Spleen (tissue), 11 donors: ENCODE data around the gene TMEM120B. TPM values are rescaled to one million over a fixed set of nuclear protein-coding genes. Genes with fewer than 3 reads are reported as not detected.

Source experiments
- DNase-seq: peaks from one replicate; pipeline ENCODE4 v3.0.0-alpha.2; 2020
- H3K27ac ChIP-seq, 8 donors: fragments of 200-600 bp; sonication (generic) in 7 of 8; 1 replicate in 4 of 8; 2 replicates in 4 of 8; pipeline versions ENCODE4 v1.5.0 to v1.8.0; 2016 to 2021; ENCODE audit warnings: inconsistent platforms in 4 of 8, mild to moderate bottlenecking in 4 of 8, moderate library complexity in 1 of 8
- H3K27me3 ChIP-seq, 7 donors: fragments of 200-600 bp; sonication (generic) in 6 of 7; replicated peaks in 1 of 7; 1 replicate in 4 of 7; 2 replicates in 3 of 7; pipeline versions ENCODE4 v1.5.0 to v1.8.0; 2016 to 2021; ENCODE audit warnings: inconsistent platforms in 3 of 7, mild to moderate bottlenecking in 1 of 7
- H3K36me3 ChIP-seq, 6 donors: fragments of 200-600 bp; sonication (generic) in 5 of 6; 1 replicate in 4 of 6; 2 replicates in 2 of 6; pipeline versions ENCODE4 v1.5.0 to v1.8.0; 2016 to 2021; ENCODE audit warnings: inconsistent platforms in 2 of 6
- H3K4me1 ChIP-seq, 6 donors: fragments of 200-600 bp; sonication (generic) in 5 of 6; 1 replicate in 3 of 6; 2 replicates in 3 of 6; pipeline versions ENCODE4 v1.5.0 to v1.8.0; 2016 to 2021; ENCODE audit warnings: inconsistent platforms in 3 of 6
- H3K4me3 ChIP-seq, 8 donors: fragments of 200-600 bp; sonication (generic) in 7 of 8; 1 replicate in 4 of 8; 2 replicates in 4 of 8; pipeline versions ENCODE4 v1.5.0 to v1.8.0; 2016 to 2021; ENCODE audit warnings: inconsistent platforms in 4 of 8, mild to moderate bottlenecking in 4 of 8, moderate library complexity in 2 of 8
- H3K9me3 ChIP-seq, 8 donors: fragments of 200-600 bp; sonication (generic) in 7 of 8; 1 replicate in 4 of 8; 2 replicates in 4 of 8; pipeline versions ENCODE4 v1.5.0 to v1.8.0; 2016 to 2021; ENCODE audit warnings: inconsistent platforms in 4 of 8
- POLR2A ChIP-seq, 3 donors: fragments of 450-650 bp; IDR thresholded peaks; one replicate each; pipeline ENCODE4 v1.5.1; 2017; ENCODE audit warnings: antibody characterized with exemption in 3 of 3, mild to moderate bottlenecking in 1 of 3
- POLR2AphosphoS5 ChIP-seq, 3 donors: sonication (generic); formaldehyde crosslinking; IDR thresholded peaks; one replicate each; pipeline ENCODE4 v1.5.1; 2017; ENCODE audit warnings: antibody characterized with exemption in 3 of 3
- whole genome bisulfite sequencing, 5 donors: extraction: QIAGEN DNeasy Blood & Tissue Kit in 3 of 5; methylation state at CpG; one replicate each; pipeline versions ENCODE4 v1.1.5 to v1.1.7; 2013 to 2018; 5-methylcytosine and 5-hydroxymethylcytosine counted together
- intact Hi-C: fragments of 100-400 bp; cut with DNase I; formaldehyde crosslinking; loops from one replicate; pipeline ENCODE4 v1.15.0; 2023; ENCODE audit warnings: low total_unique reads
- polyA plus RNA-seq, 3 donors: library from polyadenylated mRNA; stranded (reverse); fragments of 200-250 nt; gene quantifications; one replicate each; pipeline ENCODE4 v1.2.1, GENCODE V29; 2013
- total RNA-seq, 7 donors: library from RNA; depleted of rRNA in 3 of 7; stranded (reverse); fragments of >200 nt in 3 of 7; fragmentation: NEBNext Ultra II Directional in 4 of 7; extraction: Animal tissue kit (Norgen Biotek cat#: 25700) in 4 of 7; gene quantifications; one replicate each; pipeline versions ENCODE4 v1.1.0 to v1.2.1, GENCODE V29; 2016 to 2021
- TF ChIP-seq, protein P1 (sequence below), 11 experiments: fragments of 200-600 bp in 7 of 11; fragments of 450-650 bp in 4 of 11; sonication (generic) in 4 of 11; IDR thresholded peaks in 8 of 11; conservative IDR thresholded peaks in 3 of 11; 1 replicate in 7 of 11; 2 replicates in 4 of 11; pipeline versions ENCODE4 v1.4.0 to v1.8.0; 2016 to 2021; ENCODE audit warnings: antibody characterized with exemption in 11 of 11, inconsistent platforms in 4 of 11, mild to moderate bottlenecking in 1 of 11
- donor health status: healthy with polysubstance abuse.
- donor health status: DM: no; HTN: no; CAD: no; lungs with moderate emphysema.
- donor health status: DM: no; HTN: no; CAD: no.
- donor health status: Bipolar disorder and iron deficiency.
- donor health status: healthy.
- donor health status: DM: no; HTN: no; CAD: no.
- donor health status: DM: yes; HTN: yes; CAD: no.

The TMEM120B gene
- total and polyA plus RNA-seq, 10 donors: 2.9 to 8.9 (median 5.8) TPM

DNA sequence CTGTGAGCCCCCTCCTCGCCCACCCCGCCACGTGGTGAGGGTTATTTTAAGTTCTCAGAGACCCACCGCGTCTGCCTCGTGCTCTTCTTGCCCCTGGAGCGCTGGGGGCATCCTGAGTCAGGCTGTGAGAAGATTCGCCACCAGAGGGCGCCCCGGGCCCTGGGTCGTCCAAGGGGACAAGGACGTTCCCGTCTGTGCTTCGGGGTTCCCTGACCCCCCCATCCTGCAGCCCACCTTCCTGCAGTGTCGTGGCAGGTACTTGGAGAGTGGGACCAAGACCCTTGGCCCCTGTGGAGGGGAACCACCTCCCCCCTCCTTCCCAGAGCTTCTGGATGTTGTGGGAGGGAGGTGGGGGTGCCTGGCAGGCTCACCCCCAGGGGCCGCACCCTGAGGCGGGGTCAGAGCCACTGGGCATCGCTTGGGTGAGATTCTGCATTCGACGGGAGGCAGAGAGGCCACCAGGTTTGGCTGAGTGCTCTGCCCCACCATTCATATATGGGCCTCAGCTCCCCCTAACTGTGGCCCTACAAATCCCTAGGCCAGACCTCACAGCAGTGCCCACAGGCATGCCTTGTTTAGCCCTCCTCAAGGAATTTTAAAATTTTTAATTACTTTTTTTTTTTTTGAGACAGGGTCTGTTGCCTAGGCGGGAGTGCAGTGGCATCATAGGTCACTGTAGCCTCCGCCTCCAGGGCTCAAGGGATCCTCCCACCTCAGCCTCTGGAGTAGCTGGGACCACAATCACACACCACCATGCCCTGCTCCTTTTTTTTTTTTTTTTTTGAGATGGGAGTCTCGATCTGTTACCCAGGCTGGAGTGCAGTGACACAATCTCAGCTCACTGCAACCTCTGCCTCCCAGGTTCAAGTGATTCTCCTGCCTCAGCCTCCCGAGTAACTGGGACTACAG, 63.9 kb downstream of the TMEM120B start:
- Histone ChIP-seq H3K4me3 (peak overlapping the region in 1 of 8 donors; percentile 27), H3K27ac (peak overlapping the region in 7 of 8 donors; percentile 25 to 71 (median 46)), H3K27me3 (no peaks in the 10 kb centered on the region), H3K4me1 (peaks cover 11 to 63% (median 39%) of the 10 kb centered on the region in 6 donors), H3K36me3 (peaks cover 2 to 40% (median 30%) of the 10 kb centered on the region in 6 donors), H3K9me3 (no peaks in the 10 kb centered on the region)
- 20 to 55% (median 24%) methylated on average over 8 to 24 of the region's 24 CpGs for WGBS, 5 donors
- TF ChIP-seq, protein P1, sequence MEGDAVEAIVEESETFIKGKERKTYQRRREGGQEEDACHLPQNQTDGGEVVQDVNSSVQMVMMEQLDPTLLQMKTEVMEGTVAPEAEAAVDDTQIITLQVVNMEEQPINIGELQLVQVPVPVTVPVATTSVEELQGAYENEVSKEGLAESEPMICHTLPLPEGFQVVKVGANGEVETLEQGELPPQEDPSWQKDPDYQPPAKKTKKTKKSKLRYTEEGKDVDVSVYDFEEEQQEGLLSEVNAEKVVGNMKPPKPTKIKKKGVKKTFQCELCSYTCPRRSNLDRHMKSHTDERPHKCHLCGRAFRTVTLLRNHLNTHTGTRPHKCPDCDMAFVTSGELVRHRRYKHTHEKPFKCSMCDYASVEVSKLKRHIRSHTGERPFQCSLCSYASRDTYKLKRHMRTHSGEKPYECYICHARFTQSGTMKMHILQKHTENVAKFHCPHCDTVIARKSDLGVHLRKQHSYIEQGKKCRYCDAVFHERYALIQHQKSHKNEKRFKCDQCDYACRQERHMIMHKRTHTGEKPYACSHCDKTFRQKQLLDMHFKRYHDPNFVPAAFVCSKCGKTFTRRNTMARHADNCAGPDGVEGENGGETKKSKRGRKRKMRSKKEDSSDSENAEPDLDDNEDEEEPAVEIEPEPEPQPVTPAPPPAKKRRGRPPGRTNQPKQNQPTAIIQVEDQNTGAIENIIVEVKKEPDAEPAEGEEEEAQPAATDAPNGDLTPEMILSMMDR (IDR thresholded peaks at IDR 0.05 in 8 of 11, conservative IDR thresholded peaks at IDR 0.05 in 3 of 11): peak; percentile 80 to 95 (median 93)
- TF ChIP-seq POLR2A (IDR thresholded peaks at IDR 0.05) (no peak), POLR2AphosphoS5 (IDR thresholded peaks at IDR 0.05) (peak; percentile 77 to 83 (median 81))
- intact Hi-C loops: no loop called here
- DNase-seq: peak; percentile 98

GRCh38 chr12:121778567-121779421, 66.2 kb downstream of the TMEM120B start:
- peak overlapping the region in 2 of 8 donors; percentile 7 to 24 for H3K27ac ChIP-seq

DNA sequence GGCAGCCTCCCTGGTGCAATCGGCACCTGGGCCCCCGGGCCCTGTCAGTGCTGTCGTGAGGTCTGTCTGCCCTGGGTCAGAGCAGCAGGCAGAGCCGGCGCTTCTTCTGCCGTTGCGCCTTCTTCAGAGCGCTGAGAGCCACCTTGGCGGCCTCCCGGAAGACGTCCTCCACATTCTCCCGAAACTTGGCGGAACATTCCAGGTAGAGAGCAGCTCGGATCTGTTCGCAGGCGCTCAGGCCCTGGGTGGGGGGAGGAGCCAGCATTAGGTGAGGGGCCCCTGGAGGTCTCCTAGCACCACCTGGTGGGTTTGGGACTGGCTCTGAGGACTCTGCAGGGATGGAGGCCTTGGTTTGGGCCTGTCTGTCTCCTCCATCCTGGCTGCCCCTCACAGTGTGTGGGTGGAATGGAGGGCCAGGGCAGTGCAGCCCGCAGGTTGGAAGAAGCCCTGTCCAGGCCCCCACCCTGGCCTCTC, 66.9 kb downstream of the TMEM120B start:
- WGBS, 5 donors: 90 to 96% (median 94%) methylated on average over 1 to 17 of the region's 17 CpGs
- Histone ChIP-seq H3K4me3 (no peak overlapping the region), H3K27me3 (no peaks in the 10 kb centered on the region), H3K4me1 (peaks cover 30 to 82% (median 60%) of the 10 kb centered on the region in 6 donors), H3K9me3 (no peaks in the 10 kb centered on the region), H3K36me3 (peaks cover 2 to 41% (median 30%) of the 10 kb centered on the region in 6 donors), H3K27ac (peak overlapping the region in 2 of 8 donors; percentile 16 to 24)
- TF ChIP-seq, protein P1 (IDR thresholded peaks at IDR 0.05 in 8 of 11, conservative IDR thresholded peaks at IDR 0.05 in 3 of 11): no peak
- intact Hi-C loops: no loop called here
- DNase-seq: no peak

More at GRCh38 chr12:121778567-121779421, 66.2 kb downstream of the TMEM120B start:
- no peak for DNase-seq
- Histone ChIP-seq H3K36me3 (peaks cover 2 to 41% (median 30%) of the 10 kb centered on the region in 6 donors), H3K9me3 (no peaks in the 10 kb centered on the region), H3K4me1 (peaks cover 25 to 76% (median 53%) of the 10 kb centered on the region in 6 donors), H3K27me3 (no peaks in the 10 kb centered on the region), H3K4me3 (no peak overlapping the region)
- peak in 1 of 3 donors; percentile 27 for TF ChIP-seq POLR2AphosphoS5 (IDR thresholded peaks at IDR 0.05)
- TF ChIP-seq POLR2A (IDR thresholded peaks at IDR 0.05): no peak
- TF ChIP-seq, protein P1 (IDR thresholded peaks at IDR 0.05 in 8 of 11, conservative IDR thresholded peaks at IDR 0.05 in 3 of 11): no peak
- intact Hi-C loops: no loop called here
- 70 to 77% (median 74%) methylated on average over 16 to 17 of the region's 17 CpGs for whole genome bisulfite sequencing, 5 donors
